H9 (cell line): Measurements from ENCODE around the gene SAC3D1. TPM values are rescaled to one million over a fixed set of nuclear protein-coding genes. Genes with fewer than 3 reads are reported as not detected.

Source experiments
- DNase-seq: peaks from one replicate; pipeline ENCODE4 v3.0.0-alpha.2; 2017
- H2AFZ ChIP-seq: one replicate; pipeline ENCODE4 v1.6.1; 2013; ENCODE audit warnings: mild to moderate bottlenecking, low read length, control low read depth, moderate library complexity
- H2AK5ac ChIP-seq: 2 replicates; pipeline ENCODE4 v1.6.1; 2013; ENCODE audit warnings: low read length, control low read depth, mixed read lengths; ENCODE audit not compliant: insufficient read length
- H2BK120ac ChIP-seq: one replicate; pipeline ENCODE4 v1.6.1; 2013; ENCODE audit warnings: low read depth, mild to moderate bottlenecking, low read length, control low read depth, inconsistent platforms; ENCODE audit not compliant: poor library complexity, severe bottlenecking
- H2BK12ac ChIP-seq: 2 replicates; pipeline ENCODE4 v1.6.1; 2013; ENCODE audit warnings: low read length, control low read depth, mixed read lengths, low read depth; ENCODE audit not compliant: insufficient read length
- H2BK15ac ChIP-seq: 2 replicates; pipeline ENCODE4 v1.6.1; 2013; ENCODE audit warnings: low read depth, low read length, control low read depth
- H2BK20ac ChIP-seq: one replicate; pipeline ENCODE4 v1.6.1; 2013; ENCODE audit warnings: low read depth, mild to moderate bottlenecking, low read length, control low read depth, inconsistent platforms; ENCODE audit not compliant: poor library complexity, severe bottlenecking
- H2BK5ac ChIP-seq: 2 replicates; pipeline ENCODE4 v1.6.1; 2013; ENCODE audit warnings: low read length, control low read depth, mixed read lengths; ENCODE audit not compliant: insufficient read length
- H3K14ac ChIP-seq: 2 replicates; pipeline ENCODE4 v1.6.1; 2013; ENCODE audit warnings: low read length, control low read depth; ENCODE audit not compliant: insufficient read depth
- H3K18ac ChIP-seq: 2 replicates; pipeline ENCODE4 v1.6.1; 2013; ENCODE audit warnings: low read depth, mild to moderate bottlenecking, mixed read lengths, low read length, control low read depth; ENCODE audit not compliant: insufficient read length
- H3K23ac ChIP-seq: 2 replicates; pipeline ENCODE4 v1.6.1; 2013; ENCODE audit warnings: low read length, control low read depth, mixed read lengths, low read depth; ENCODE audit not compliant: insufficient read length
- H3K23me2 ChIP-seq: 2 replicates; pipeline ENCODE4 v1.6.1; 2013; ENCODE audit warnings: low read depth, mild to moderate bottlenecking, mixed read lengths, low read length, control low read depth; ENCODE audit not compliant: insufficient read length, poor library complexity, severe bottlenecking
- H3K27ac ChIP-seq: 2 replicates; pipeline ENCODE4 v1.5.1; 2013; ENCODE audit warnings: low read length, control low read depth, mixed read lengths, low read depth; ENCODE audit not compliant: insufficient read length
- H3K27me3 ChIP-seq: 2 replicates; pipeline ENCODE4 v1.6.1; 2013; ENCODE audit warnings: low read length, control low read depth, inconsistent platforms; ENCODE audit not compliant: insufficient read depth
- H3K4ac ChIP-seq: 2 replicates; pipeline ENCODE4 v1.6.1; 2013; ENCODE audit warnings: low read depth, mild to moderate bottlenecking, control low read depth, inconsistent platforms, low read length, moderate library complexity
- H3K4me1 ChIP-seq: 2 replicates; pipeline ENCODE4 v1.6.1; 2013; ENCODE audit warnings: low read length, control low read depth, inconsistent platforms; ENCODE audit not compliant: insufficient read depth
- H3K4me2 ChIP-seq: 2 replicates; pipeline ENCODE4 v1.6.1; 2013; ENCODE audit warnings: low read length, control low read depth, mixed read lengths; ENCODE audit not compliant: insufficient read length, insufficient read depth
- H3K56ac ChIP-seq: 2 replicates; pipeline ENCODE4 v1.6.1; 2013; ENCODE audit warnings: low read depth, mild to moderate bottlenecking, mixed read lengths, low read length, control low read depth; ENCODE audit not compliant: insufficient read length
- H3K79me1 ChIP-seq: 2 replicates; pipeline ENCODE4 v1.6.1; 2013; ENCODE audit warnings: low read depth, mild to moderate bottlenecking, moderate library complexity, low read length, control low read depth, inconsistent platforms; ENCODE audit not compliant: insufficient read depth, poor library complexity, severe bottlenecking
- H3K79me2 ChIP-seq: 2 replicates; pipeline ENCODE4 v1.6.1; 2013; ENCODE audit warnings: low read length, control low read depth, inconsistent platforms; ENCODE audit not compliant: insufficient read depth
- H3K9ac ChIP-seq: 2 replicates; pipeline ENCODE4 v1.6.1; 2013; ENCODE audit warnings: low read length, control low read depth, mixed read lengths; ENCODE audit not compliant: insufficient read length; ENCODE audit errors: extremely low read depth
- H3K9me3 ChIP-seq: one replicate; pipeline ENCODE4 v1.6.1; 2013; ENCODE audit warnings: low read depth, low read length, inconsistent platforms; ENCODE audit not compliant: control insufficient read depth
- H3T11ph ChIP-seq: one replicate; pipeline ENCODE4 v1.6.1; 2013; ENCODE audit warnings: mild to moderate bottlenecking, low read length, control low read depth, inconsistent platforms
- H4K20me1 ChIP-seq: one replicate; pipeline ENCODE4 v1.6.1; 2013; ENCODE audit not compliant: control insufficient read depth, insufficient read length, insufficient read depth
- H4K5ac ChIP-seq: 2 replicates; pipeline ENCODE4 v1.6.1; 2013; ENCODE audit warnings: low read depth, mild to moderate bottlenecking, mixed read lengths, low read length, control low read depth; ENCODE audit not compliant: insufficient read length
- H4K8ac ChIP-seq: replicated peaks from 2 replicates; pipeline ENCODE4 v1.6.1; 2013; ENCODE audit warnings: low read length, control low read depth, mixed read lengths, low read depth; ENCODE audit not compliant: insufficient read length
- H4K91ac ChIP-seq: 2 replicates; pipeline ENCODE4 v1.6.1; 2013; ENCODE audit warnings: low read depth, mild to moderate bottlenecking, moderate library complexity, mixed read lengths, low read length, control low read depth; ENCODE audit not compliant: insufficient read length
- H3K27ac Mint-ChIP-seq, 3 experiments: 2 replicates in 2 of 3; 3 replicates in 1 of 3; pipeline ENCODE4 v1.8.0; 2020 to 2021; ENCODE audit warnings: mixed read lengths in 3 of 3, mild to moderate bottlenecking in 1 of 3, moderate library complexity in 1 of 3
- H3K27me3 Mint-ChIP-seq: 2 replicates; pipeline ENCODE4 v1.8.0; 2021; ENCODE audit warnings: low read depth, mild to moderate bottlenecking, moderate library complexity, mixed read lengths
- H3K36me3 Mint-ChIP-seq, 3 experiments: 2 replicates in 2 of 3; 3 replicates in 1 of 3; pipeline ENCODE4 v1.8.0; 2020 to 2021; ENCODE audit warnings: low read depth in 3 of 3, mixed read lengths in 3 of 3; ENCODE audit not compliant: insufficient read depth in 1 of 3
- H3K4me1 Mint-ChIP-seq, 2 experiments: 2 replicates each; pipeline ENCODE4 v1.8.0; 2020; ENCODE audit warnings: mixed read lengths in 2 of 2
- H3K4me3 Mint-ChIP-seq, 2 experiments: 2 replicates in 1 of 2; 3 replicates in 1 of 2; pipeline ENCODE4 v1.8.0; 2020 to 2021; ENCODE audit warnings: mild to moderate bottlenecking in 2 of 2, mixed read lengths in 2 of 2, moderate library complexity in 1 of 2
- H3K9me3 Mint-ChIP-seq, 2 experiments: 2 replicates in 1 of 2; 3 replicates in 1 of 2; pipeline ENCODE4 v1.8.0; 2020; ENCODE audit warnings: mild to moderate bottlenecking in 2 of 2, mixed read lengths in 2 of 2, moderate library complexity in 1 of 2
- WGBS: extraction: QIAGEN DNeasy Blood & Tissue Kit; methylation state at CpG from one replicate; pipeline ENCODE4 v1.1.7; 2013; ENCODE audit warnings: missing lambda C conversion rate, low lambda C conversion rate, mixed read lengths; ENCODE audit not compliant: insufficient read length; ENCODE audit errors: extremely low coverage; 5-methylcytosine and 5-hydroxymethylcytosine counted together
- total RNA-seq: library from RNA; stranded (reverse); gene quantifications from 2 replicates; pipeline ENCODE4 v1.2.1, GENCODE V29; 2021
- TF ChIP-seq, protein P1 (sequence below): fragments of 200-600 bp; sonication (generic); conservative IDR thresholded peaks from 3 replicates; pipeline ENCODE4 v1.8.0; 2021; ENCODE audit warnings: antibody characterized with exemption, mild to moderate bottlenecking

Gene SAC3D1
- total RNA-seq, 1 experiment from 2014 or later = 20.7 TPM

DNA sequence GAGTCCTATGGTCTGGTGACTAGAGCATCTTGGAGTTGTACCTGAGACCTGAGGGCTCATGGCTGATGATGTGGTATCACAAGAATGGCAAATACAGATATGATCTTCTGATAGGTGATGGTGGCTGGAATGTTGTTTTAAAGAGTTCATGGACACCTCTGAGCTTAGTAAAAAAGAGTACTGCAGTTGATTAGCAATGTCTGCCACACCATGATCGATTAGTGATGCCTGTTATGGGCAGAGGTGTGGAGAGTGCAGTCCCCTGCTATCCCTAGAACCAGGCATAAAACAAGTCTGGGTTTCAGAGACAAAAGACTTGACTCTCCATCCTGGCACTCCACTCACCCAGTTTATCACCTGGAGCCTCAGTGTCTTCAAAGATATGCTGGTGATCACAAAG lies 42.9 kb upstream of the SAC3D1 start:
- Histone ChIP-seq H2BK15ac (no peak overlapping the region), H3K27me3 (no peaks in the 10 kb centered on the region), H4K5ac (no peak overlapping the region), H3K4ac (no peak overlapping the region), H4K20me1 (no peaks in the 10 kb centered on the region), H2BK12ac (no peak overlapping the region), H2AK5ac (no peak overlapping the region), H2AFZ (no peak overlapping the region), H3K23me2 (no peaks in the 10 kb centered on the region), H4K91ac (no peak overlapping the region), H3K9me3 (no peaks in the 10 kb centered on the region), H3K4me2 (no peak overlapping the region), H2BK5ac (no peak overlapping the region), H2BK120ac (no peak overlapping the region), H2BK20ac (no peak overlapping the region), H3K79me2 (no peaks in the 10 kb centered on the region), H3K18ac (no peak overlapping the region), H3K27ac (no peak overlapping the region), H3K56ac (no peak overlapping the region), H3T11ph (no peak overlapping the region), H3K14ac (no peak overlapping the region), H3K4me1 (peaks cover 4% of the 10 kb centered on the region; the same call in 1 of the 2 replicates), H3K79me1 (no peaks in the 10 kb centered on the region), H3K9ac (no peak overlapping the region), H4K8ac (no peak overlapping the region), H3K23ac (no peak overlapping the region)
- H3K4me1 Mint-ChIP-seq = peaks cover 17 to 21% of the 10 kb centered on the region in 2 experiments
- TF ChIP-seq, protein P1, sequence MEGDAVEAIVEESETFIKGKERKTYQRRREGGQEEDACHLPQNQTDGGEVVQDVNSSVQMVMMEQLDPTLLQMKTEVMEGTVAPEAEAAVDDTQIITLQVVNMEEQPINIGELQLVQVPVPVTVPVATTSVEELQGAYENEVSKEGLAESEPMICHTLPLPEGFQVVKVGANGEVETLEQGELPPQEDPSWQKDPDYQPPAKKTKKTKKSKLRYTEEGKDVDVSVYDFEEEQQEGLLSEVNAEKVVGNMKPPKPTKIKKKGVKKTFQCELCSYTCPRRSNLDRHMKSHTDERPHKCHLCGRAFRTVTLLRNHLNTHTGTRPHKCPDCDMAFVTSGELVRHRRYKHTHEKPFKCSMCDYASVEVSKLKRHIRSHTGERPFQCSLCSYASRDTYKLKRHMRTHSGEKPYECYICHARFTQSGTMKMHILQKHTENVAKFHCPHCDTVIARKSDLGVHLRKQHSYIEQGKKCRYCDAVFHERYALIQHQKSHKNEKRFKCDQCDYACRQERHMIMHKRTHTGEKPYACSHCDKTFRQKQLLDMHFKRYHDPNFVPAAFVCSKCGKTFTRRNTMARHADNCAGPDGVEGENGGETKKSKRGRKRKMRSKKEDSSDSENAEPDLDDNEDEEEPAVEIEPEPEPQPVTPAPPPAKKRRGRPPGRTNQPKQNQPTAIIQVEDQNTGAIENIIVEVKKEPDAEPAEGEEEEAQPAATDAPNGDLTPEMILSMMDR = no peak
- H3K27me3 Mint-ChIP-seq = peaks cover under 1% of the 10 kb centered on the region; the same call in 1 of the 2 replicates
- no peaks in the 10 kb centered on the region for H3K36me3 Mint-ChIP-seq
- H3K4me3 Mint-ChIP-seq = peak overlapping the region in 1 of 2 experiments; percentile 30; a peak in 1 of 5 replicates
- no CpG with 5 or more reads among the region's 1 CpG for WGBS
- no peak overlapping the region for H3K27ac Mint-ChIP-seq
- H3K9me3 Mint-ChIP-seq = no peaks in the 10 kb centered on the region
- DNase-seq = no peak
